PC-3 (cell line): ENCODE results near the gene PLSCR5.

ENCODE experiments used
- EZH2 ChIP-seq: fragments of 300-600 bp; sonication (generic); IDR thresholded peaks from one replicate; pipeline ENCODE4 v1.6.1; 2017; ENCODE audit warnings: antibody characterized with exemption, mild to moderate bottlenecking, low read length; ENCODE audit not compliant: unreplicated experiment
- EZH2phosphoT487 ChIP-seq: fragments of 300-600 bp; sonication (generic); IDR thresholded peaks from 2 replicates; pipeline ENCODE4 v1.6.1; 2018; ENCODE audit warnings: mild to moderate bottlenecking, antibody characterized with exemption, low read length, borderline replicate concordance
- TF ChIP-seq, protein P1 (sequence below): fragments of 300-600 bp; sonication (generic); conservative IDR thresholded peaks from 2 replicates; pipeline ENCODE4 v1.5.1; 2017; ENCODE audit warnings: antibody characterized with exemption, low read depth, mild to moderate bottlenecking, low read length

DNA sequence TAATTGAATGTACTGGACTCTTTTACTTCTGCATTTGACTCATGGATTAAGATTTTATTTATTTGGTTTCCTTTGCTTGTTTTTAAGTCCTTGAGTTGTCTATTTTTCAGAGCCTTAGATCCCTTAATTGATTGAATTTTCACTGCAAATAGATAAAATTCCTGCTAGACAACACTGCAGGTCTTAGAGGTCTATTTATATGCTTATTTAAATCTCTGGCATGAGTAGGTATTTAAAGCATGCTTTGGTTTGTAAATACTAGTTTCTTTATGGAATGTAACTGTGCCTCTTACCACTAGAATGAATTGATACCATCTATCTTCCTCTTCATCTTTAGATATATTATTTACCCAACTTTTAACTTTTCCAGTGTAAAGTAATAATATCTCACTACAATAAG, 20.0 kb downstream of the PLSCR5 start:
- TF ChIP-seq, protein P1, sequence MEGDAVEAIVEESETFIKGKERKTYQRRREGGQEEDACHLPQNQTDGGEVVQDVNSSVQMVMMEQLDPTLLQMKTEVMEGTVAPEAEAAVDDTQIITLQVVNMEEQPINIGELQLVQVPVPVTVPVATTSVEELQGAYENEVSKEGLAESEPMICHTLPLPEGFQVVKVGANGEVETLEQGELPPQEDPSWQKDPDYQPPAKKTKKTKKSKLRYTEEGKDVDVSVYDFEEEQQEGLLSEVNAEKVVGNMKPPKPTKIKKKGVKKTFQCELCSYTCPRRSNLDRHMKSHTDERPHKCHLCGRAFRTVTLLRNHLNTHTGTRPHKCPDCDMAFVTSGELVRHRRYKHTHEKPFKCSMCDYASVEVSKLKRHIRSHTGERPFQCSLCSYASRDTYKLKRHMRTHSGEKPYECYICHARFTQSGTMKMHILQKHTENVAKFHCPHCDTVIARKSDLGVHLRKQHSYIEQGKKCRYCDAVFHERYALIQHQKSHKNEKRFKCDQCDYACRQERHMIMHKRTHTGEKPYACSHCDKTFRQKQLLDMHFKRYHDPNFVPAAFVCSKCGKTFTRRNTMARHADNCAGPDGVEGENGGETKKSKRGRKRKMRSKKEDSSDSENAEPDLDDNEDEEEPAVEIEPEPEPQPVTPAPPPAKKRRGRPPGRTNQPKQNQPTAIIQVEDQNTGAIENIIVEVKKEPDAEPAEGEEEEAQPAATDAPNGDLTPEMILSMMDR, result no peak
- TF ChIP-seq EZH2phosphoT487 (no peak), EZH2 (no peak)
